Osteocyte (in vitro differentiated cells): ENCODE measurements around the gene OSER1. TPM values are rescaled to one million over a fixed set of nuclear protein-coding genes. Genes with fewer than 3 reads are reported as not detected.

Experiments used
- DNase-seq: peaks from one replicate; pipeline ENCODE4 v3.0.0; 2021; ENCODE audit warnings: mixed read lengths; ENCODE audit not compliant: unreplicated experiment; ENCODE audit errors: extremely low spot score
- H3K27ac Mint-ChIP-seq: one replicate; pipeline ENCODE4 v1.8.0; 2021; ENCODE audit warnings: mild to moderate bottlenecking, mixed read lengths; ENCODE audit not compliant: unreplicated experiment
- H3K27me3 Mint-ChIP-seq: one replicate; pipeline ENCODE4 v1.8.0; 2021; ENCODE audit warnings: mixed read lengths; ENCODE audit not compliant: unreplicated experiment
- H3K36me3 Mint-ChIP-seq: one replicate; pipeline ENCODE4 v1.8.0; 2021; ENCODE audit warnings: mixed read lengths; ENCODE audit not compliant: unreplicated experiment
- H3K4me1 Mint-ChIP-seq: one replicate; pipeline ENCODE4 v1.8.0; 2021; ENCODE audit warnings: mixed read lengths; ENCODE audit not compliant: unreplicated experiment
- H3K4me3 Mint-ChIP-seq: one replicate; pipeline ENCODE4 v1.8.0; 2021; ENCODE audit warnings: mild to moderate bottlenecking, moderate library complexity, mixed read lengths; ENCODE audit not compliant: unreplicated experiment
- H3K9me3 Mint-ChIP-seq: one replicate; pipeline ENCODE4 v1.8.0; 2021; ENCODE audit warnings: mixed read lengths; ENCODE audit not compliant: unreplicated experiment
- total RNA-seq: library from RNA; stranded (reverse); gene quantifications from 2 replicates; pipeline ENCODE4 v1.2.1, GENCODE V29; 2021
- TF ChIP-seq, protein P1 (sequence below): fragments of 200-600 bp; sonication (generic); IDR thresholded peaks from 2 replicates; pipeline ENCODE4 v1.5.0; 2021; ENCODE audit warnings: antibody characterized with exemption, mild to moderate bottlenecking, moderate library complexity

The OSER1 gene
- total RNA-seq, 1 donor from 2014 or later, result 41.2 TPM

DNA sequence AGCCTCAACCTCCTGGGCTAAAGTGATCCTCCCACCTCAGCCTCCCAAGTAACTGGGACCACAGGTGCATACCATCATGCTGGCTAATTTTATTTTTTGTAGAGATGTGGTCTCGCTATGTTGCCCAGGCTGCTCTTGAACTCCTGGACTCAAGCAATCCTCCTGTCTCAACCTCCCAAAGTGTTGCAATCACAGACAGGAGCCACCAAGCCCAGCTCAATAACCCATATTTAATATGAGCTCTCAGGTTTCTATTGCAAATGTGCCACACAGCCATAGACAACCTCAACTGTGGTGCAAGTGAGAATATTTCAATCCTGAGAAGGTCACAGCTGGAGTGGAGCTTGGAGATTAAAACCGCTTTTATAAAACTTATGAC, 38.0 kb downstream of the OSER1 start:
- TF ChIP-seq, protein P1, sequence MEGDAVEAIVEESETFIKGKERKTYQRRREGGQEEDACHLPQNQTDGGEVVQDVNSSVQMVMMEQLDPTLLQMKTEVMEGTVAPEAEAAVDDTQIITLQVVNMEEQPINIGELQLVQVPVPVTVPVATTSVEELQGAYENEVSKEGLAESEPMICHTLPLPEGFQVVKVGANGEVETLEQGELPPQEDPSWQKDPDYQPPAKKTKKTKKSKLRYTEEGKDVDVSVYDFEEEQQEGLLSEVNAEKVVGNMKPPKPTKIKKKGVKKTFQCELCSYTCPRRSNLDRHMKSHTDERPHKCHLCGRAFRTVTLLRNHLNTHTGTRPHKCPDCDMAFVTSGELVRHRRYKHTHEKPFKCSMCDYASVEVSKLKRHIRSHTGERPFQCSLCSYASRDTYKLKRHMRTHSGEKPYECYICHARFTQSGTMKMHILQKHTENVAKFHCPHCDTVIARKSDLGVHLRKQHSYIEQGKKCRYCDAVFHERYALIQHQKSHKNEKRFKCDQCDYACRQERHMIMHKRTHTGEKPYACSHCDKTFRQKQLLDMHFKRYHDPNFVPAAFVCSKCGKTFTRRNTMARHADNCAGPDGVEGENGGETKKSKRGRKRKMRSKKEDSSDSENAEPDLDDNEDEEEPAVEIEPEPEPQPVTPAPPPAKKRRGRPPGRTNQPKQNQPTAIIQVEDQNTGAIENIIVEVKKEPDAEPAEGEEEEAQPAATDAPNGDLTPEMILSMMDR, result no peak
- no peak overlapping the region for H3K4me3 Mint-ChIP-seq
- H3K27ac Mint-ChIP-seq, result no peak overlapping the region
- H3K27me3 Mint-ChIP-seq, result no peaks in the 10 kb centered on the region
- H3K4me1 Mint-ChIP-seq, result peaks cover 35% of the 10 kb centered on the region
- H3K36me3 Mint-ChIP-seq, result peaks cover 5% of the 10 kb centered on the region
- no peaks in the 10 kb centered on the region for H3K9me3 Mint-ChIP-seq
- no peak for DNase-seq

DNA sequence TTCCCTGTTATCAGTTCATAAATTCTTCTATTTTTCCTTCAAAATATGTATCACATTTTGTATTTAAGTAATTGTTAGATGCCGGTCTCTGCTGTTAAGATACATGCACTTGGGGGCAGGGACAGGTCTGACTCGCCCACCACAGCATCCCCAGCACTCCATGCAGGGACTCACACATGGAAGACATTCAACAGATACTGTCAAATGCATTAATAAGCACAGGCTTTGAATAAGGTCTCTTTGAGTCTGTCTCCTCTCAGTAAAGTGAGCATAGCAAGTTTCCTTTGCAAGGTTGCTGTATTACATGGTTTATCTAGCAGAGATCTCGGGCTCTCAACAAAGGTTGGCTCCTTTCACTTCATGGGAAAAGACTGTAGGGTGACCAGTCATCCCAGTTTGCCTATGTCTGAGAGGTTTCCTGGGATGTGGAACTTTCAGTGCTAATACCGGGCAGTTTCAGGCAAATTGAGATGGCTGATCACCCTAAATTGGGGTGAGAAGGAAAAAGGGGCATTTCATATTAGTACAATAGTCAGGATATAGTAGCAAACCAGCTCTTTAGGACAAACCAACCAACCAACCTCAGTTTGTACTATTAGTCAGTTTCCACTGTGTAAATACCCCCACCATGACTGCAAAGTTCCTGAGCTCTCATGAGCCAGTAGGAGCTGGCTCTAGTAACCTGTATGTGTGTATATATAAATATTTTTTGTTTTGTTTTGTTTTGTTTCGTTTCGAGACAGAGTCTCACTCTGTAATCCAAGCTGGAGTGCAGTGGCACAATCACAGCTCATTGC, 38.6 kb downstream of the OSER1 start:
- Mint-ChIP-seq H3K27me3 (no peaks in the 10 kb centered on the region), H3K27ac (peak overlapping the region; percentile 0), H3K36me3 (peaks cover 5% of the 10 kb centered on the region), H3K4me3 (no peak overlapping the region), H3K4me1 (peaks cover 35% of the 10 kb centered on the region), H3K9me3 (no peaks in the 10 kb centered on the region)
- TF ChIP-seq, protein P1, result no peak
- DNase-seq, result no peak

DNA sequence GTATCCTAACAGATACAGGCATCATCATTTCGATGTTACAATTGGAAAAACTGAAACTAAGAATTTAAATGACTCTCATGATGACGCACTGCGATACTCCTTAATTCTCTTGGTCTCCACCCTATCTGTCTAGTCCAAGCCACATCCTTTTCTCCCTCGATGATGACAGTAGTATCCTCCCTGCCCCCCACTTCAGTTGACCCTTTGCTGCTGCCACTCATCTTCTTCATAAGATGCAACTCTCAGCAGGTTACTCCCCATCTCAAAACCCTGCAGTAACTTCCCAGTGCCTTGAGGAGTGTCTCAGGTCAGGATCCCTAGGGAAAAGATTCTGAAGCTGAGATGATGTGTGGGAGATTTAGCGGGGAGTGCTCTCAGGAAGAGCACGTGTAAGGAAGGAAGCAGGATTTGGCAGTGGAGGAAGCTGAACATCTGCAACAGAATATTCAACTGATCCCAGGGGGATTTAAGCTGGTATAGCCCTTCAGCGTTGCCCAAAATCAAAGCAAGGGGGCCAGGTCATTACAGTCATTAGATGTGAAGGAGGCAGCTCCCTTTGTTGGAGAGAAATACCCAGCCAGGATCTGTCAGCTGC, 39.7 kb downstream of the OSER1 start:
- H3K4me1 Mint-ChIP-seq, result peaks cover 43% of the 10 kb centered on the region
- H3K9me3 Mint-ChIP-seq, result no peaks in the 10 kb centered on the region
- H3K36me3 Mint-ChIP-seq, result peaks cover 1% of the 10 kb centered on the region
- H3K27me3 Mint-ChIP-seq, result no peaks in the 10 kb centered on the region
- TF ChIP-seq, protein P1, result no peak
- H3K27ac Mint-ChIP-seq, result peak overlapping the region; percentile 54
- no peak overlapping the region for H3K4me3 Mint-ChIP-seq
- DNase-seq, result no peak

DNA sequence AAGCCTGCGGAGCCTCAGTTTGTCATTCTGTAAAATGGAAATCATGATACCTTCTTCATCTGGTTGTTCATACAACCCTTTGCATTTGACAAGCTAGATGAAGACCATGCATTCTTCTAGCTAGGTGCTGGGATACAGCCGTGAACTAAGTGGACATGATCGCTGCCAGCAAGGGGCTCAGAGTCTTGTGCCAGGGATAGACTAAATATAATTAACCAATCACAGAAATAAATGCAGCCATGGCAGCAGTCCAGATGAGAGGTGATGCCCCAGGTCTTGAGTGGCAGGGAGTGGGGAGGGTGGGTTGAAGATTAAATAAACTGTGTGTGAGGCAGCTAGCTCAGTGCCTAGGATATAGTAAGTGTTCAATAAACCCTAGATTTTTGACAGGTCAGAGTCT, 42.8 kb downstream of the OSER1 start:
- no peaks in the 10 kb centered on the region for H3K36me3 Mint-ChIP-seq
- peaks cover 3% of the 10 kb centered on the region for H3K9me3 Mint-ChIP-seq
- no peak for DNase-seq
- H3K4me3 Mint-ChIP-seq, result no peak overlapping the region
- H3K27ac Mint-ChIP-seq, result peak overlapping the region; percentile 81
- no peaks in the 10 kb centered on the region for H3K27me3 Mint-ChIP-seq
- TF ChIP-seq, protein P1, result no peak
- H3K4me1 Mint-ChIP-seq, result peaks cover 53% of the 10 kb centered on the region

DNA sequence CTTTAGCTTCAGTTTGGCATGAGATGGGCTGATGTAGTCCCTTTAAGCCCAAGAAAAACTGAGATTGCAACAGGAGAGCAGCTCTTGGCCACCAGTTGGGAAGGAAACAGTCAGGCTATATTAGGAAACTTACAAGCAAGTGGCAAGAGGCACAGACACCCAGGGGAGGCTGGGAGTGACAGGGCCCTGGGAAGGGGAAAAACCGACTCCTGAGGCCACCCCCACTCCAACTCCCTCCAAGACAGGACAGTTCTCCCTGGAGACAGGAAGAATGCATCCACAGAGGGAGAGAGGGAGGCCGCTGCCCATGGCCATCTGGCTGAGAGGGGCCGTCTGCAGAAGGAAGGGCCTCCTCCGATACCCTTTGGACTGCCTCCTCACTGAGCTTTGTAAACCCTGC, 44.1 kb downstream of the OSER1 start:
- Mint-ChIP-seq H3K27me3 (no peaks in the 10 kb centered on the region), H3K9me3 (peaks cover 3% of the 10 kb centered on the region), H3K36me3 (no peaks in the 10 kb centered on the region), H3K27ac (peak overlapping the region; percentile 81), H3K4me1 (peaks cover 47% of the 10 kb centered on the region), H3K4me3 (peak overlapping the region; percentile 48)
- DNase-seq, result no peak
- TF ChIP-seq, protein P1, result no peak
